Liver (tissue), 3 donors: ENCODE data around the gene XRCC1.

ENCODE experiments used
- CTCF ChIP-seq: fragments of 150-350 bp; IDR thresholded peaks from 2 replicates; pipeline ENCODE4 v1.5.1; 2017; ENCODE audit warnings: improper control_type of control experiment, low read depth, low read length; ENCODE audit not compliant: missing input control
- REST ChIP-seq: IDR thresholded peaks from 2 replicates; pipeline ENCODE4 v1.6.1; 2016; ENCODE audit warnings: antibody characterized with exemption, mild to moderate bottlenecking
- SP1 ChIP-seq: IDR thresholded peaks from 2 replicates; pipeline ENCODE4 v1.6.1; 2018; ENCODE audit warnings: antibody characterized with exemption, mild to moderate bottlenecking
- TAF1 ChIP-seq: conservative IDR thresholded peaks from 2 replicates; pipeline ENCODE4 v1.6.1; 2016; ENCODE audit warnings: antibody characterized with exemption, mild to moderate bottlenecking
- ZBTB33 ChIP-seq: IDR thresholded peaks from 2 replicates; pipeline ENCODE4 v1.6.1; 2016; ENCODE audit warnings: antibody characterized with exemption
- donor health status: healthy.
- donor health status: healthy.

- no peak for TF ChIP-seq SP1
- TF ChIP-seq CTCF = no peak
- TF ChIP-seq ZBTB33 = no peak
- no peak for TF ChIP-seq TAF1
- no peak for TF ChIP-seq REST
Measured at GRCh38 chr19:43505941-43506340, 69.4 kb downstream of the XRCC1 start.
